ENCODE results near the gene SMURF2. TPM values are rescaled to one million over a fixed set of nuclear protein-coding genes. Genes with fewer than 3 reads are reported as not detected.

The SMURF2 gene
- total and polyA plus RNA-seq, 10 of the 15 experiments (the other 5 are each of a cell fraction or from before 2014, with no cell fraction given) = 2.8 to 13.4 (median 7.5) TPM

DNA sequence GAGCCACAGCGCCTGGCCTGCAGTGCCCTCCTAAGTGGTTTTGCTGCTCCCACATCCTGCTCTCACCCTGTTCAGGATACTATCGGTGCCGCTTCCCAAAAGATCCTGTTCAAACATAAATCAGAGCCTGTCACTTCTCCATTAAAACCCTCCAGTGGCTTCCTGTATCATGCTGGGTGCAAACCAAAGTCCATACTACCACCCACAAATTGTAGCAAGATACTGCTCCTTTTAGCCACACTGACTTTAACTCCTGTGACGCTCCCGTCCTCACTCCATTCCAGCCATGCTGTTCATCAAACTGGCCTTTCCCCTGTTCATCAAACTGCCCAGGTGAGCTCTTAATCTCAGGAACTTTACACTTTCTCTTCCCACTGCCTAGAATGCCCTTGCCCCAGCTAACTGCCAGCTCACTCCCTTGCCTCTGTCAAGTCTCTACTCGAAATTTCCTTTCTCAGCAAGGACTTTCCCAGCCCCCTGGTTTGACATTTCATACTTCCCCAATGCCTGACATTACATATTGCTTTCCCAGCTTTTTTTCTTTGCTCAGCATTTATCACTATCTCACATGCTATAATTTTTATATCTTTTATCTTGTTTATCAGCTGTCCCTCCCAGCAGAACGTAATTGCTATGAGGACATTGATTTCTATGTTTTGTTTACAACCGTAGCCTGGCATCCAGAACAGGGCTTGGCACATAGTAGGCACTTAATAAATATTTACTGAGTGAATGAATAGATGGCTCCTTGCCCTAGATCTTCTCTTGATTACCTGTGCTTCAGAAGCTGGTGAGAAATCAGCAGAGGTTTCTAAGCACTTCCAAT is 44.3 kb upstream of the SMURF2 start (continued):
- TF ChIP-seq, protein P1, sequence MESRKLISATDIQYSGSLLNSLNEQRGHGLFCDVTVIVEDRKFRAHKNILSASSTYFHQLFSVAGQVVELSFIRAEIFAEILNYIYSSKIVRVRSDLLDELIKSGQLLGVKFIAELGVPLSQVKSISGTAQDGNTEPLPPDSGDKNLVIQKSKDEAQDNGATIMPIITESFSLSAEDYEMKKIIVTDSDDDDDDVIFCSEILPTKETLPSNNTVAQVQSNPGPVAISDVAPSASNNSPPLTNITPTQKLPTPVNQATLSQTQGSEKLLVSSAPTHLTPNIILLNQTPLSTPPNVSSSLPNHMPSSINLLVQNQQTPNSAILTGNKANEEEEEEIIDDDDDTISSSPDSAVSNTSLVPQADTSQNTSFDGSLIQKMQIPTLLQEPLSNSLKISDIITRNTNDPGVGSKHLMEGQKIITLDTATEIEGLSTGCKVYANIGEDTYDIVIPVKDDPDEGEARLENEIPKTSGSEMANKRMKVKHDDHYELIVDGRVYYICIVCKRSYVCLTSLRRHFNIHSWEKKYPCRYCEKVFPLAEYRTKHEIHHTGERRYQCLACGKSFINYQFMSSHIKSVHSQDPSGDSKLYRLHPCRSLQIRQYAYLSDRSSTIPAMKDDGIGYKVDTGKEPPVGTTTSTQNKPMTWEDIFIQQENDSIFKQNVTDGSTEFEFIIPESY (IDR thresholded peaks at IDR 0.05) = no peak
- TF ChIP-seq, protein P2, sequence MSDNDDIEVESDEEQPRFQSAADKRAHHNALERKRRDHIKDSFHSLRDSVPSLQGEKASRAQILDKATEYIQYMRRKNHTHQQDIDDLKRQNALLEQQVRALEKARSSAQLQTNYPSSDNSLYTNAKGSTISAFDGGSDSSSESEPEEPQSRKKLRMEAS (IDR thresholded peaks at IDR 0.05; ENCODE audit: low read depth, low read length) = no peak
- TF ChIP-seq ZZZ3 (IDR thresholded peaks at IDR 0.05; ENCODE audit: control insufficient read depth, insufficient read length, low read depth) (no peak), EED (IDR thresholded peaks at IDR 0.05; ENCODE audit: low read depth) (no peak)
- TF ChIP-seq, protein P3, sequence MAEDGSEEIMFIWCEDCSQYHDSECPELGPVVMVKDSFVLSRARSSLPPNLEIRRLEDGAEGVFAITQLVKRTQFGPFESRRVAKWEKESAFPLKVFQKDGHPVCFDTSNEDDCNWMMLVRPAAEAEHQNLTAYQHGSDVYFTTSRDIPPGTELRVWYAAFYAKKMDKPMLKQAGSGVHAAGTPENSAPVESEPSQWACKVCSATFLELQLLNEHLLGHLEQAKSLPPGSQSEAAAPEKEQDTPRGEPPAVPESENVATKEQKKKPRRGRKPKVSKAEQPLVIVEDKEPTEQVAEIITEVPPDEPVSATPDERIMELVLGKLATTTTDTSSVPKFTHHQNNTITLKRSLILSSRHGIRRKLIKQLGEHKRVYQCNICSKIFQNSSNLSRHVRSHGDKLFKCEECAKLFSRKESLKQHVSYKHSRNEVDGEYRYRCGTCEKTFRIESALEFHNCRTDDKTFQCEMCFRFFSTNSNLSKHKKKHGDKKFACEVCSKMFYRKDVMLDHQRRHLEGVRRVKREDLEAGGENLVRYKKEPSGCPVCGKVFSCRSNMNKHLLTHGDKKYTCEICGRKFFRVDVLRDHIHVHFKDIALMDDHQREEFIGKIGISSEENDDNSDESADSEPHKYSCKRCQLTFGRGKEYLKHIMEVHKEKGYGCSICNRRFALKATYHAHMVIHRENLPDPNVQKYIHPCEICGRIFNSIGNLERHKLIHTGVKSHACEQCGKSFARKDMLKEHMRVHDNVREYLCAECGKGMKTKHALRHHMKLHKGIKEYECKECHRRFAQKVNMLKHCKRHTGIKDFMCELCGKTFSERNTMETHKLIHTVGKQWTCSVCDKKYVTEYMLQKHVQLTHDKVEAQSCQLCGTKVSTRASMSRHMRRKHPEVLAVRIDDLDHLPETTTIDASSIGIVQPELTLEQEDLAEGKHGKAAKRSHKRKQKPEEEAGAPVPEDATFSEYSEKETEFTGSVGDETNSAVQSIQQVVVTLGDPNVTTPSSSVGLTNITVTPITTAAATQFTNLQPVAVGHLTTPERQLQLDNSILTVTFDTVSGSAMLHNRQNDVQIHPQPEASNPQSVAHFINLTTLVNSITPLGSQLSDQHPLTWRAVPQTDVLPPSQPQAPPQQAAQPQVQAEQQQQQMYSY (CRISPR knock-in tag; IDR thresholded peaks at IDR 0.05) = no peak
